ENCODE data around the gene SLC5A2. TPM values are rescaled to one million over a fixed set of nuclear protein-coding genes. Genes with fewer than 3 reads are reported as not detected.

SLC5A2 gene
- total and polyA plus RNA-seq, 2 of the 13 experiments (the other 11 are each of a cell fraction or from before 2014, with no cell fraction given): 0.24 to 0.97 TPM

GRCh38 chr16:31472709-31473203 is 10.2 kb upstream of the SLC5A2 start (continued):
- TF ChIP-seq CTCF (CRISPR knock-in tag; IDR thresholded peaks at IDR 0.05): peak; percentile 68
- peak; percentile 70 for TF ChIP-seq ZHX2 (IDR thresholded peaks at IDR 0.05; ENCODE audit: low read depth)
- no peak for TF ChIP-seq ZHX2 (CRISPR knock-in tag; IDR thresholded peaks at IDR 0.05; ENCODE audit: borderline replicate concordance)
- peak; percentile 54; the same call in 1 of the 2 replicates for TF ChIP-seq HOXA3 (CRISPR knock-in tag; IDR thresholded peaks at IDR 0.05)
- TF ChIP-seq, protein P1, sequence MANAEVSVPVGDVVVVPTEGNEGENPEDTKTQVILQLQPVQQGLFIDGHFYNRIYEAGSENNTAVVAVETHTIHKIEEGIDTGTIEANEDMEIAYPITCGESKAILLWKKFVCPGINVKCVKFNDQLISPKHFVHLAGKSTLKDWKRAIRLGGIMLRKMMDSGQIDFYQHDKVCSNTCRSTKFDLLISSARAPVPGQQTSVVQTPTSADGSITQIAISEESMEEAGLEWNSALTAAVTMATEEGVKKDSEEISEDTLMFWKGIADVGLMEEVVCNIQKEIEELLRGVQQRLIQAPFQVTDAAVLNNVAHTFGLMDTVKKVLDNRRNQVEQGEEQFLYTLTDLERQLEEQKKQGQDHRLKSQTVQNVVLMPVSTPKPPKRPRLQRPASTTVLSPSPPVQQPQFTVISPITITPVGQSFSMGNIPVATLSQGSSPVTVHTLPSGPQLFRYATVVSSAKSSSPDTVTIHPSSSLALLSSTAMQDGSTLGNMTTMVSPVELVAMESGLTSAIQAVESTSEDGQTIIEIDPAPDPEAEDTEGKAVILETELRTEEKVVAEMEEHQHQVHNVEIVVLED (CRISPR knock-in tag; IDR thresholded peaks at IDR 0.05; ENCODE audit: borderline replicate concordance): no peak
- no peak for TF ChIP-seq ZNF577 (CRISPR knock-in tag; IDR thresholded peaks at IDR 0.05; ENCODE audit: borderline replicate concordance, low read depth)
- TF ChIP-seq ZNF75D (CRISPR knock-in tag; IDR thresholded peaks at IDR 0.05; ENCODE audit: borderline replicate concordance): 0 out of 2 replicates have a peak, but pooled peaks have one; percentile 61
- TF ChIP-seq, protein P2, sequence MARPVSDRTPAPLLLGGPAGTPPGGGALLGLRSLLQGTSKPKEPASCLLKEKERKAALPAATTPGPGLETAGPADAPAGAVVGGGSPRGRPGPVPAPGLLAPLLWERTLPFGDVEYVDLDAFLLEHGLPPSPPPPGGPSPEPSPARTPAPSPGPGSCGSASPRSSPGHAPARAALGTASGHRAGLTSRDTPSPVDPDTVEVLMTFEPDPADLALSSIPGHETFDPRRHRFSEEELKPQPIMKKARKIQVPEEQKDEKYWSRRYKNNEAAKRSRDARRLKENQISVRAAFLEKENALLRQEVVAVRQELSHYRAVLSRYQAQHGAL (CRISPR knock-in tag; IDR thresholded peaks at IDR 0.05; ENCODE audit: not compliant biosample characterization): no peak
- no peak for TF ChIP-seq GLI4 (CRISPR knock-in tag; IDR thresholded peaks at IDR 0.05; ENCODE audit: borderline replicate concordance)
- no peak for TF ChIP-seq ZBTB43 (CRISPR knock-in tag; conservative IDR thresholded peaks at IDR 0.05)
- no peak for TF ChIP-seq KAT8 (CRISPR knock-in tag; IDR thresholded peaks at IDR 0.05)
- TF ChIP-seq NFYC (CRISPR knock-in tag; IDR thresholded peaks at IDR 0.05): peak; percentile 67; the same call in 1 of the 2 replicates
- no peak for TF ChIP-seq HNRNPLL (IDR thresholded peaks at IDR 0.05; ENCODE audit: low read depth, low read length, poor library complexity, severe bottlenecking)
- no peak for TF ChIP-seq ZNF747 (CRISPR knock-in tag; IDR thresholded peaks at IDR 0.05; ENCODE audit: borderline replicate concordance)
- no peak for TF ChIP-seq ZMYM3 (CRISPR knock-in tag; IDR thresholded peaks at IDR 0.05)
- TF ChIP-seq ZNF746 (CRISPR knock-in tag; IDR thresholded peaks at IDR 0.05): no peak
- TF ChIP-seq ZNF350 (CRISPR knock-in tag; IDR thresholded peaks at IDR 0.05; ENCODE audit: borderline replicate concordance, low read depth): no peak
- peak; percentile 44; the same call in 1 of the 2 replicates for TF ChIP-seq GABPB1 (CRISPR knock-in tag; IDR thresholded peaks at IDR 0.05)
